NCI-H1417 (cell line): ENCODE measurements around the gene OLFM3.
A peak's percentile ranks its signal among the peaks of the same experiment; 100 is the strongest.

ENCODE experiments used
- DNase-seq, 3 experiments: peaks; one replicate each; lab custom pipeline; 2025; lab: John Stamatoyannopoulos, UW

The OLFM3 gene

GRCh38 chr1:101945884-101946283, 50.8 kb downstream of the OLFM3 start:
- no peak for DNase-seq

- no peak for DNase-seq
These were observed 53.5 kb downstream of the OLFM3 start for GRCh38 chr1:101943237-101943636.

GRCh38 chr1:101942516-101943193, 54.1 kb downstream of the OLFM3 start:
- DNase-seq, result peak in 1 of 3 experiments; percentile 60

GRCh38 chr1:101938681-101939080, 58.0 kb downstream of the OLFM3 start:
- no peak for DNase-seq

GRCh38 chr1:101929343-101929742, 67.4 kb downstream of the OLFM3 start:
- peak in 2 of 3 experiments; percentile 48 to 83 for DNase-seq

- no peak for DNase-seq
These were observed 67.9 kb downstream of the OLFM3 start for GRCh38 chr1:101928829-101929228.

- no peak for DNase-seq
These were observed 72.0 kb downstream of the OLFM3 start for GRCh38 chr1:101924700-101925099.

- peak in 2 of 3 experiments; percentile 24 to 74 for DNase-seq
These were observed 76.1 kb downstream of the OLFM3 start for GRCh38 chr1:101920577-101920976.

GRCh38 chr1:101918277-101918676, 78.4 kb downstream of the OLFM3 start:
- DNase-seq, result no peak

GRCh38 chr1:101915597-101915996, 81.1 kb downstream of the OLFM3 start:
- DNase-seq, result peak in 1 of 3 experiments; percentile 37

- DNase-seq, result peak in 1 of 3 experiments; percentile 44
These were observed 82.1 kb downstream of the OLFM3 start for GRCh38 chr1:101914473-101915242.

- DNase-seq, result no peak
These were observed 84.8 kb downstream of the OLFM3 start for GRCh38 chr1:101911894-101912293.

GRCh38 chr1:101908980-101909379, 87.7 kb downstream of the OLFM3 start:
- DNase-seq, result peak in 1 of 3 experiments; percentile 47

GRCh38 chr1:101907264-101907663, 89.5 kb downstream of the OLFM3 start:
- DNase-seq, result peak in 2 of 3 experiments; percentile 37 to 69

- DNase-seq, result peak in 2 of 3 experiments; percentile 55 to 90
These were observed 91.4 kb downstream of the OLFM3 start for GRCh38 chr1:101905283-101905835.

- DNase-seq, result no peak
These were observed 94.5 kb downstream of the OLFM3 start for GRCh38 chr1:101902199-101902598.

GRCh38 chr1:101898137-101898536, 98.6 kb downstream of the OLFM3 start:
- no peak for DNase-seq

GRCh38 chr1:101884621-101885020, 112.1 kb downstream of the OLFM3 start:
- no peak for DNase-seq

GRCh38 chr1:101875891-101876290, 120.8 kb downstream of the OLFM3 start:
- no peak for DNase-seq

- no peak for DNase-seq
These were observed 123.1 kb downstream of the OLFM3 start for GRCh38 chr1:101873672-101874071.

GRCh38 chr1:101859941-101860340, 136.8 kb downstream of the OLFM3 start:
- DNase-seq, result no peak

GRCh38 chr1:101854271-101854670, 142.5 kb downstream of the OLFM3 start:
- no peak for DNase-seq

- DNase-seq, result no peak
These were observed 143.8 kb downstream of the OLFM3 start for GRCh38 chr1:101852936-101853335.
